ENCODE results near the gene CDCP1.
"Not testable (repeated sequence)": the region's sequence is repeated elsewhere in the genome, so short reads cannot be mapped to it uniquely, and the experiment has no call there.

Gene CDCP1

DNA sequence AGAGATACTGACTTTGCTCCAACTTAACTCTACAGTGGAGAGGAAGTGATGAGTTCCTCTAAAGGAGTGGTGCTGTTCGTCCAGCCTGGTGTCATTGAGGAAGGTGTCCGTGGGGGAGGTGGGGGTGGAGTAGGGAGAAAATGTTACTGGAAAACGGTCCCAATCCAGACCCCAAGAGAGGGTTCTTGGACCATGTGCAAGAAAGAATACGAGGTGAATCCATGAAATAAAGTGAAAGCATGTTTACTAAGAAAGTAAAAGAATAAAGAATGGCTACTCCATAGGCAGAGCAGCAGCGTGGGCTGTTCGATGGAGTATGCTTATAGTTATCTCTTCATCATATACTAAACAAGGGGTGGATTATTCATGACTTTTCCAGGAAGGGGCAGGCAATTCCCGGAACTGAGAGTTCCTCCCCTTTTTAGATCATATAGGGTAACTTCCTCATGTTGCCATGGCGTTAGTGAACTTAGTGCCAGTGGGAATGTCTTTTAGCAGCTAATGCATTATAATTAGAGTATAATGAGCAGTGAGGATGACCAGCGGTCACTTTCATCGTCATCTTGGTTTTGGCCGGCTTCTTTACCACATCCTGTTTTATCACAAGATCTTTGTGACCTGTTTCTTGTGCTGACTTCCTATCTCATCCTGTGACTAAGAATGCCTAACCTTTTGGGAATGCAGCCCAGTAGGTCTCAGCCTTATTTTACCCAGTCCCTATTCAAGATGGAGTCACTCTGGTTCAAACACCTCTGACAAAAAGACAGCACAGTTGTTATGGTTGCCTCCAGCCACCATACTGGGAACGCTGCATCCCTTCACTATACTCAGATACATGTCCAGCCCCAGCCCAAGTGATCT lies 81.4 kb downstream of the CDCP1 start:
- FAIRE-seq, result peak; percentile 87
- TF ChIP-seq POLR2A (IDR thresholded peaks at IDR 0.05; ENCODE audit: low read depth, low read length), result no peak
- no peak for DNase-seq (ENCODE audit: insufficient read length, low spot score)

DNA sequence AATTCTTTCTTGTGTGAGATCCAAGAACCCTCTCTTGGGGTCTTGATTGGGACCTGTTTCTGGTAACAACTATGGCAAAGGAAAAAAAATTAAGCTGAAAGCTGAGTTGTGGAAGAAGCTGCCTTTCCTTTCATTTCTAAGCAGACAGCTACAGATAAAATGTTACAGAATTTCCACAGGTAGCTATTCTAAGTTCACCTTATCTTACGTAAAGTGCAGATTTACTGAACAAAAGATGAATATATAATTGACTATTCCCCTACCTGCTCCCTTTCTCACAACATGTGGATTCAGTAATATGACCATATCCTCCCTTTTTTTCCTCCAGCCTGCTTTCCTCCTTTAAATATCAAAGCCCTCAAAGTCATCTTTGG lies 83.5 kb downstream of the CDCP1 start:
- FAIRE-seq (no peak), DNase-seq (ENCODE audit: insufficient read length, low spot score) (no peak)
- no peak for TF ChIP-seq POLR2A (IDR thresholded peaks at IDR 0.05; ENCODE audit: low read depth, low read length)

DNA sequence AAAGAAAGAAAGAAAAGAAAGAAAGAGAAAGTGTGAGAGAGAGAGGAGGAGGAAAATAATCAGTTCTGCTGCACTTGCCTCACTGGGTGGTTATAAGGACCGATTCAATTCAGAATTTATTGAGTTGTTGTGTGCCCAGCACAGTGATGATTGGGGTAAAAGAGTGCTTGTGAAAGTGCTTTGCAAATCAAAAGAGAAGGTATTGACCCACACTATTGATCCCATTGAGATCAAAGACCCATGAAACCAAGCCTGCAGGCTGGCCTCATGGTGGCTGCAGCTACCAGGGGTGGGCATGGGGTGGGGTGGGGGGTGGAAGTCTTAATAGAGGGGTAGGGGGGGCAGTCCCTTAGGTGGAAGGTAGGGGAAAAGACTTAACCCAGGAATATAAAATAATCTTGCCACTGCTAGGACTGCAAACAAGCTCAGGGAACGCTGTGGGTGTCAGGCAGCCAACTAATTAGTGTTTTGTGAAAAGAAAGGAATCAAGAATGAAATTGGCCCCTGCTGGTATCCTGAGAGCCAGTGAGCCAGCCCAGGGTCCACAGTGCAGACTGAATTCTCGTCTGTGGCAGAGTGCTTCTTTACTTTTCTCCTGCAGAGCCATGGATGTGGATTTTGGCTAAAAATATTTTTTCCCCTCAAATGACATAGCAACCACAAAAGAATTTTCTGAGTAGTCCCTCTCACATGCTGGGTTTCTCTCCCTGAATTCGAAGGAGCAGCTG lies 85.8 kb downstream of the CDCP1 start:
- no peak for TF ChIP-seq POLR2A (IDR thresholded peaks at IDR 0.05; ENCODE audit: low read depth, low read length)
- DNase-seq (ENCODE audit: insufficient read length, low spot score) (no peak), FAIRE-seq (no peak)

DNA sequence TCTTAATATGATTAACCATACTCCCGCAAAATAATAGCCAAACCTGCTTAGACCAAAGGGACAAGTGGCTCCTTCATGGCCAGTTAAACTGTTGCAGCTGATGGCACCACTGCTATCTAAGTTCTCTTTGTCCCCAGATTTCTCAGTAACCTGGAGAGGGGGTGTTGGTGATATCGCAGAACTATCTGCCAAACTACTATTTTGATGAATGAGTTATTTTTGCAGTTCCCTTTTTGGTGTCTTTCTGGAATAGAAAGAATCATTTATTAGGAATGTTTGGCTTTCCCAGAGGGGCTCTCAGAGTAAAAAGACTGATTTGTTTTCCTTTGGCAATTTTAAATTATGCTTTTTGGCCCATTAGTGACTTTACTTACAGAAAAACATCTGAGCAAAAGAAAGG lies 87.0 kb downstream of the CDCP1 start:
- DNase-seq (ENCODE audit: insufficient read length, low spot score) (no peak), FAIRE-seq (no peak)
- TF ChIP-seq POLR2A (IDR thresholded peaks at IDR 0.05; ENCODE audit: low read depth, low read length), result no peak

DNA sequence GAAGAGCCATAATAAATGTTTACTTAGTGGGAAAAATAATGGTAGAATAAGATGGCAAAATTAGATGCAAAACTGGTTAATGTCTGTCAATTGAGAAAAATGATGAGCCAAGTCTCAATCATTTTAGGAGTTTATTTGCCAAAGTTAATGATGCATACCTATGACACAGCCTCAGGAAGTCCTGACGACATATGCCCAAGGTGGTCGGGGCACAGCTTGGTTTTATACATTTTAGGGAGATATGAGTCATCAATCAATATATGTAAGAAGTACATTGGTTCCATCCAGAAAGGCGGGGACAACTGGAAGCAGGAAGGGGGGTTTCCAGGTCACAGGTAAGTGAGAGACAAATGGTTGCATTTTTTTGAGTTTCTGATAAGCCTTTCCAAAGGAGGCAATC lies 88.6 kb downstream of the CDCP1 start:
- DNase-seq (ENCODE audit: insufficient read length, low spot score), result no peak
- no peak for FAIRE-seq
- no peak for TF ChIP-seq POLR2A (IDR thresholded peaks at IDR 0.05; ENCODE audit: low read depth, low read length)

DNA sequence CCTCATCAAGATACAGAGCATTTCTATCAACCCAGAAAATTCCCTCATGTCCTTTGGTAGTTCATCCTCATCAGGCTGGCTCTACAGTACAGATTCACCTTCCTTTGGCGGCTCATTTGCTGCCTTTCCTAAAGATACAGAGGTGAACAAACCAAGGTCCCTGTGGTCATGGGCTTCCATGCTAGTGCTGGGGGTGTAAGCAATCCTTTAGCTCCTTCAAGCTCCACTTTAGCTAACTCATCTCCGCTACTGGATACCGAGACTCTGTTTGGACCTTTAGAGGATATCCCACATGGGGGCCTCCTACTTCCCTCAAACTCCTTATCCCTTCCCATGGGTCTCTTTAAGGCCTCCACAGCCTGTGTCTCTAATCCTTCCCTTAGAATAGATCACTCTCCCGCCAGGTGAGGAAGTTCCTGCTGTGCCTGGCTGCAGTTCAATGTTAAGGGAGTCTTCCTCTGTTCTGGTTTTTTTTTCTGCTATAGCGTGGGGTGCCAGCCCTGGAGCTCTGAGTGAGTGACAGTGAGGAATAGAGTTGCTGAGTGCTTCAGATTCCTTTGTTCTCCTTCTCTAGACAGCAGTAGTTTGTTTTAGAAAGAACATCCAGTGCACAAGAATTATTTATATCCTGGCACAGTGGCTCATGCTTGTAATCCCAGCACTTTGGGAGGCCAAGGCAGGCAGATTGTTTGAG lies 89.4 kb downstream of the CDCP1 start:
- no peak for FAIRE-seq
- TF ChIP-seq POLR2A (IDR thresholded peaks at IDR 0.05; ENCODE audit: low read depth, low read length), result no peak

DNA sequence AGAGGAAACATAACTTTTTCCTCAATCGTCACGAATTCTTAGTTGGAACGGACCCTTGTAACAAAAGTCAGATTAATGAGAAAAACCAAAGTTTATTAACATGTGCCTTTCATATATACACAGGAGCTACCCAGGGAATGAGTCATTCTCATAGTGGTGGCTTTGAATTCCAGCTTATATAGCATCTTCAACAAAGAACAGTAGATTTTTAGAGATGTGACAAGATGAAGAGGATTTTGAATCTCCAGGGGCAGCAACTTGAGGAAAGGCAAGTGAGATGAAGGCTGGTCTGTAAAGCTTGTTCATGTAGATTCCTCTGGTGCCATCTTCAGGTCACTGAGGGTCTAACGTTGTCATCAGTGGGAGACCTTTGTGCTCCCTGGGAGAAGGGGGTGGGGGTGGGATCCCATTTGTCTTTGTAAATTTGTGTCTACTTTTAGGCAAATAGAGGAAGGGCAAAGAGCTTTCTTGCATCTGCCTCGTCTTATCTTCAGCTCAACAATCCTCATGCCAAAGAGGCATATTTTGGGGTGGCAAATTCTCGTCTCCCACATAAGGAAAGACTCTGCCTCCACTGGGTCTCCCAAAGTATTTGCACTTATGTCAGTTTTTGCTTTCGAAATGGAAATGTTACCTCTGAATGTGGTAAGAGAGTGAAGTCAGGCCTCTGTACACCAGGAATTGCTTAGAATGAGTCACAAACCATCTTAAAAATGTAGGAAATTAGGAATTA lies 90.6 kb downstream of the CDCP1 start:
- FAIRE-seq, result no peak
- DNase-seq (ENCODE audit: insufficient read length, low spot score), result no peak

More for the DNA sequence above, 89.4 kb downstream of the CDCP1 start:
- no peak for DNase-seq (ENCODE audit: insufficient read length, low spot score)

DNA sequence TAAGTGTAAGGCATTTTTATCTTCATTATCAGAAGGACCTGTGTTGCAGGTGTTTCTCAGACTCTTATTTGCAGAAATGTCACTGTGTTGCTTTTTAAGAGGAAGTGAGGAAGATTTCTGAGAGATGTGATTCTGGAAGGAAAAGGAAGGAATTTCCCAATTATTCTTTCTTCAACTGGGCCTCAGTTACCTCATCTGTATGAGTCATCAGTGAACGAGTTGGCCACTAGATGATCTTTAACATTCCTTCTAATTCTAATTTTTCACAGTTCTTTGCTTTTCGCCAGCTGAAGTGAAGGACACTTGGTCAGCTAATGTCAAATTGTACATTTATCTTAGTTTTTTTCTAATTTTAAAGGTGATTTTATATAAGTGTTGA lies 91.2 kb downstream of the CDCP1 start:
- no peak for TF ChIP-seq POLR2A (IDR thresholded peaks at IDR 0.05; ENCODE audit: low read depth, low read length)
- DNase-seq (ENCODE audit: insufficient read length, low spot score) (no peak), FAIRE-seq (peak; percentile 20)

More for the DNA sequence above, 90.6 kb downstream of the CDCP1 start:
- no peak for TF ChIP-seq POLR2A (IDR thresholded peaks at IDR 0.05; ENCODE audit: low read depth, low read length)

DNA sequence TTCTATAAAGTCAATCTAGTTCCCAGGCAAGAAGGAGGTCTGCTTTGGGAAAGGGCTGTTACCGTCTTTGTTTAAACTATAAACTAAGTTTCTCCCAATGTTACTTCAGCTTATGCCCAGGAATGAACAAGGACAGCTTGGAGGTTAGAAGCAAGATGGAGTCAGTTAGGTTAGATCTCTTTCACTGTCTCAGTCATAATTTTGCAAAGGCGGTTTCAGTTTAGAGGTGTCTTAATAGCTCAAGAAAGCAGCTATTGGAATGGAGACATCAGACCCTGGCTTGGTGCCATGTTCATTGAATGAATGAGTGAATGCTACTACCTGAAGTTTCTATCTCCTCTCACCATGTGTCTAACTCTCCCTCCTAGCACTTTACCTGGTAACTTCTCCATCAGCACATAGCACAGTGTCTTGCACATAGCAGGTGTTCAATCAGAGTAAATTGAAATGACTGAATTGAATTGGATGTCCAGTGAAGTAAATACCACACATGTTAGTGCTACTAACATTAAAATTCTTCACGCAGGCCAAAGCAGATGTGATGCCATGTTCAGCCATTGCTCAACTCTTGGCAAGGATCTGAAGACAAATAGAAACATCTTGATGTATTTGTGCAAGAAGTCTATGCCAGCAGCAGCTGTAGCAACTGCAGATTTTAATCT lies 91.9 kb downstream of the CDCP1 start:
- TF ChIP-seq POLR2A (IDR thresholded peaks at IDR 0.05; ENCODE audit: low read depth, low read length), result no peak
- DNase-seq (ENCODE audit: insufficient read length, low spot score) (no peak), FAIRE-seq (no peak)

DNA sequence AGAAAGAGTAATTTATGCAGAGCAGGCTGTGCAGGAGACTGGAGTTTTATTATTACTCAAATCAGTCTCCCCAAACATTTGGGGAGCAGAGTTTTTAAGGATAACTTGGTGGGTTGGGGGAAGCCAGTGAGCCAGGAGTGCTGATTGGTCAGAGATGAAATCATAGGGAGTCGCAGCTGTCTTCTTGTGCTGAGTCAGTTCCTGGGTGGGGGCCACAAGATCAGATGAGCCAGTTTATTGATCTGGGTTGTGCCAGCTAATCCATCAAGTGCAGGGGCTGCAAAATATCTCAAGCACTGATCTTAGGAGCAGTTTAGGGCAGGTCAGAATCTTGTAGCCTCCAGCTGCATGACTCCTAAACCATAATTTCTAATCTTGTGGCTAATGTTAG lies 92.4 kb downstream of the CDCP1 start:
- DNase-seq (ENCODE audit: insufficient read length, low spot score); FAIRE-seq: not testable (repeated sequence)

DNA sequence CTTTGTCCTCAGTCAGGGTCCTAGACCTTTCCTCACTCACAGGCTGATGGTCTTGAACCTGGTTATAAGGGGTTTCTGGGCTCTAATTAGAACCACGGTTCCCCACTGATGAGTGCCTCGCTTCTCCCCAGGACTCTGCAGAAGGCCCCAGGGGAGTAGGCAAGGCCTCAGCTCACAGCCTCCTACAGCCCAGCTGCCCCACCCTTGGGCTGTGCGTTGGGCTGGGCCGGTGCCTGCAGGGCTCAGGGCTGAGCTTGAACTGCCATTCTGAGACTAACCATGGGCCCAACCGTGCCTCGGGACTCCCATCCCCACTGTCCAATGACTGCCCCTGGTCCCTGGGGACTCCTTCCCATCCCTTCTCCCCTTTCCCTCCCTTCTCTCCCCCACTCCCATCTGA lies 94.5 kb downstream of the CDCP1 start:
- DNase-seq (ENCODE audit: insufficient read length, low spot score), result no peak
- no peak for FAIRE-seq

DNA sequence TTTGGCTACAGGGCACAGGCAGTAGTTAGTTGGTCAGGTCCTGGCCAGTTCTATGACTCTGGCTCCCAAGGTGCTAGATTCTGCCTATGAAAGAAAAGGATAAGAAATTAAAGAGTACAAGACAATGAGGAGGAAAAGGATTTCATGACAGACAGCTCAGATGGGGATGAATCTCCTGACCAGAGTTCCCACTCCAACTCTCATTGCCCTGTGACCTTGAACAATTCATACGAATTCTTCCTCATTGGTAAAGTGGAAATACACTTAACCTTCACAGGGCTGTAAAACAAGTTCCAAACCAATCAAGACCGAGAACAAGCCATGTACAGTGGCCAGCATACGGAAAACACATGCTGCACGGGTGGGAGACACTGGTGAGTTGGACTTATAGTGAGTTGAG lies 96.4 kb downstream of the CDCP1 start:
- DNase-seq (ENCODE audit: insufficient read length, low spot score) (no peak), FAIRE-seq (no peak)
- no peak for TF ChIP-seq POLR2A (IDR thresholded peaks at IDR 0.05; ENCODE audit: low read depth, low read length)

More for the DNA sequence above, 94.5 kb downstream of the CDCP1 start:
- no peak for TF ChIP-seq POLR2A (IDR thresholded peaks at IDR 0.05; ENCODE audit: low read depth, low read length)

DNA sequence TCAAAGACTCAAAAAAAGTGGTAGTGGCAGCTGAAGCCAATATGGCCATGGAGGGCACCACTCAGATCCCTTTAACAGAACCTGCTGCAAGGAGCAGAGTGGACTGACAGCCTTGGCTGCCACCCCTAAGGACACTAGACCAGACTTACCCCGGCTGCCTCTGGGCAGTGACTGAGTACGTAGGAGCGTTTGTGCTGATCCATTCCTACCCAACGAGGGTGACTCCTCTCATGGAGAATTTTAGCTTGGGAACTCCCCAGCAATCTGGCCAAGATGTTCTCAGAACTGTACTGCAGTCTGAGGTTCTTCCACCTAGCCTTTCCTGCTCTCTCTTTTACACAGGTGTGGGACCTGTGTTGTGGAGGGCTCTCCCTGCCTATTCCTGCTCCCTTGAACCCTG lies 97.9 kb downstream of the CDCP1 start:
- DNase-seq (ENCODE audit: insufficient read length, low spot score) (no peak), FAIRE-seq (no peak)
- TF ChIP-seq POLR2A (IDR thresholded peaks at IDR 0.05; ENCODE audit: low read depth, low read length), result no peak
